Neural progenitor cell (in vitro differentiated cells): Measurements from ENCODE around the gene AHI1. TPM values are rescaled to one million over a fixed set of nuclear protein-coding genes. Genes with fewer than 3 reads are reported as not detected.

Experiments used
- DNase-seq: peaks from one replicate; pipeline ENCODE4 v3.0.0-alpha.2; 2016; ENCODE audit warnings: low spot score
- H2AFZ ChIP-seq: fragments of 200-600 bp; sonication (generic); replicated peaks from 2 replicates; pipeline ENCODE4 v1.6.1; 2016; ENCODE audit warnings: antibody characterized with exemption
- H3F3A ChIP-seq: fragments of 200-600 bp; sonication (generic); 2 replicates; pipeline ENCODE4 v1.6.1; 2016; ENCODE audit warnings: antibody characterized with exemption, low read depth
- H3K27ac ChIP-seq: fragments of 200-600 bp; sonication (generic); 2 replicates; pipeline ENCODE4 v1.5.1; 2016; ENCODE audit warnings: mild to moderate bottlenecking
- H3K27me3 ChIP-seq: fragments of 200-600 bp; sonication (generic); 2 replicates; pipeline ENCODE4 v1.6.1; 2016; ENCODE audit warnings: mild to moderate bottlenecking, moderate library complexity
- H3K36me3 ChIP-seq: fragments of 200-600 bp; sonication (generic); 2 replicates; pipeline ENCODE4 v1.5.1; 2016
- H3K4me1 ChIP-seq: fragments of 200-600 bp; sonication (generic); 2 replicates; pipeline ENCODE4 v1.6.1; 2016; ENCODE audit warnings: mixed run types
- H3K4me2 ChIP-seq: fragments of 200-600 bp; sonication (generic); 2 replicates; pipeline ENCODE4 v1.6.1; 2016
- H3K4me3 ChIP-seq: fragments of 200-600 bp; sonication (generic); 2 replicates; pipeline ENCODE4 v1.5.1; 2016
- H3K79me2 ChIP-seq: fragments of 200-600 bp; sonication (generic); 2 replicates; pipeline ENCODE4 v1.6.1; 2016; ENCODE audit warnings: low read depth
- H3K9ac ChIP-seq: fragments of 200-600 bp; sonication (generic); 2 replicates; pipeline ENCODE4 v1.6.1; 2016
- H3K9me3 ChIP-seq: fragments of 200-600 bp; sonication (generic); 2 replicates; pipeline ENCODE4 v1.5.1; 2016; ENCODE audit warnings: low read depth
- H4K20me1 ChIP-seq: fragments of 200-600 bp; sonication (generic); 2 replicates; pipeline ENCODE4 v1.6.1; 2016; ENCODE audit warnings: low read depth
- H3K27ac Mint-ChIP-seq: 3 replicates; pipeline ENCODE4 v1.8.0; 2021; ENCODE audit warnings: mixed read lengths
- H3K27me3 Mint-ChIP-seq: 2 replicates; pipeline ENCODE4 v1.8.0; 2022; ENCODE audit warnings: low read depth, mild to moderate bottlenecking, inconsistent platforms, moderate library complexity, mixed read lengths; ENCODE audit not compliant: insufficient read depth
- H3K36me3 Mint-ChIP-seq: 3 replicates; pipeline ENCODE4 v1.8.0; 2021; ENCODE audit warnings: mixed read lengths
- H3K4me1 Mint-ChIP-seq: 3 replicates; pipeline ENCODE4 v1.8.0; 2021; ENCODE audit warnings: mixed read lengths
- H3K4me3 Mint-ChIP-seq: 3 replicates; pipeline ENCODE4 v1.8.0; 2021; ENCODE audit warnings: mild to moderate bottlenecking, moderate library complexity, mixed read lengths
- H3K9me3 Mint-ChIP-seq: 3 replicates; pipeline ENCODE4 v1.8.0; 2020; ENCODE audit warnings: mixed read lengths
- EZH2 ChIP-seq: fragments of 200-600 bp; sonication (generic); IDR thresholded peaks from 2 replicates; pipeline ENCODE4 v1.6.1; 2017; ENCODE audit warnings: antibody characterized with exemption, mild to moderate bottlenecking, moderate library complexity
- EZH2phosphoT487 ChIP-seq: fragments of 200-600 bp; sonication (generic); IDR thresholded peaks from 2 replicates; pipeline ENCODE4 v1.6.1; 2017; ENCODE audit warnings: antibody characterized with exemption
- total RNA-seq: library from RNA; depleted of rRNA; stranded (reverse); fragments of >200 nt; gene quantifications from 2 replicates; pipeline ENCODE4 v1.2.3, GENCODE V29; 2015; ENCODE audit warnings: low replicate concordance
- TF ChIP-seq, protein P1 (sequence below): fragments of 200-600 bp; sonication (generic); IDR thresholded peaks from 2 replicates; pipeline ENCODE4 v1.5.1; 2017; ENCODE audit warnings: antibody characterized with exemption, mild to moderate bottlenecking

The AHI1 gene
- total RNA-seq, 1 donor from 2014 or later, result 26.2 TPM

DNA sequence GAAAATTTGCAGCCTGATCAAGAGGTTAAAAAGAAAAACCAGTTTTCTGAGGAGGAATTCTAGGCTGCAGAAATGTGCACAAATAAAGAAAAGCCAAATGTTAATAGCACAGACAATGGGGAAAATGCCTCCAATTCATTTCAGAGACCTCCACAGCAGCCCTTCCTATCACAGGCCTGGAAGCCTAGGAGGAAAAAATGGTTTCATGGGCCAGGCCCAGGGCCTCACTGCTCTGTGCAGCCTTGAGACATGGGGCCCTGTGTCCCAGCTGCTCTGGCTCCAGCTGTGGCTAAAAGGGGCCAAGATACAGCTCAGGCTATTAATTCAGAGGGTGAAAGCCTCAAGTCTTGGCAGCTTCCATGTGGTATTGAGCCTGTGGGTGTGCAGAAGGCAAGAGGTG is 18.9 kb downstream of the AHI1 start:
- Histone ChIP-seq H3F3A (no peaks in the 10 kb centered on the region), H3K4me2 (no peak overlapping the region), H3K4me1 (no peaks in the 10 kb centered on the region), H3K4me3 (no peak overlapping the region), H3K27me3 (no peaks in the 10 kb centered on the region), H2AFZ (no peak overlapping the region), H3K27ac (no peak overlapping the region), H3K9ac (no peak overlapping the region), H3K9me3 (peaks cover 15% of the 10 kb centered on the region), H4K20me1 (no peaks in the 10 kb centered on the region), H3K36me3 (peaks cover 34% of the 10 kb centered on the region), H3K79me2 (no peaks in the 10 kb centered on the region)
- H3K9me3 Mint-ChIP-seq, result peaks cover 48% of the 10 kb centered on the region
- H3K4me1 Mint-ChIP-seq, result no peaks in the 10 kb centered on the region
- DNase-seq, result no peak
- TF ChIP-seq EZH2phosphoT487 (no peak), EZH2 (no peak)
- TF ChIP-seq, protein P1, sequence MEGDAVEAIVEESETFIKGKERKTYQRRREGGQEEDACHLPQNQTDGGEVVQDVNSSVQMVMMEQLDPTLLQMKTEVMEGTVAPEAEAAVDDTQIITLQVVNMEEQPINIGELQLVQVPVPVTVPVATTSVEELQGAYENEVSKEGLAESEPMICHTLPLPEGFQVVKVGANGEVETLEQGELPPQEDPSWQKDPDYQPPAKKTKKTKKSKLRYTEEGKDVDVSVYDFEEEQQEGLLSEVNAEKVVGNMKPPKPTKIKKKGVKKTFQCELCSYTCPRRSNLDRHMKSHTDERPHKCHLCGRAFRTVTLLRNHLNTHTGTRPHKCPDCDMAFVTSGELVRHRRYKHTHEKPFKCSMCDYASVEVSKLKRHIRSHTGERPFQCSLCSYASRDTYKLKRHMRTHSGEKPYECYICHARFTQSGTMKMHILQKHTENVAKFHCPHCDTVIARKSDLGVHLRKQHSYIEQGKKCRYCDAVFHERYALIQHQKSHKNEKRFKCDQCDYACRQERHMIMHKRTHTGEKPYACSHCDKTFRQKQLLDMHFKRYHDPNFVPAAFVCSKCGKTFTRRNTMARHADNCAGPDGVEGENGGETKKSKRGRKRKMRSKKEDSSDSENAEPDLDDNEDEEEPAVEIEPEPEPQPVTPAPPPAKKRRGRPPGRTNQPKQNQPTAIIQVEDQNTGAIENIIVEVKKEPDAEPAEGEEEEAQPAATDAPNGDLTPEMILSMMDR, result no peak
- peaks cover 47% of the 10 kb centered on the region for H3K36me3 Mint-ChIP-seq
- H3K27ac Mint-ChIP-seq, result no peak overlapping the region
- no peak overlapping the region for H3K4me3 Mint-ChIP-seq
- peaks cover 5% of the 10 kb centered on the region for H3K27me3 Mint-ChIP-seq

DNA sequence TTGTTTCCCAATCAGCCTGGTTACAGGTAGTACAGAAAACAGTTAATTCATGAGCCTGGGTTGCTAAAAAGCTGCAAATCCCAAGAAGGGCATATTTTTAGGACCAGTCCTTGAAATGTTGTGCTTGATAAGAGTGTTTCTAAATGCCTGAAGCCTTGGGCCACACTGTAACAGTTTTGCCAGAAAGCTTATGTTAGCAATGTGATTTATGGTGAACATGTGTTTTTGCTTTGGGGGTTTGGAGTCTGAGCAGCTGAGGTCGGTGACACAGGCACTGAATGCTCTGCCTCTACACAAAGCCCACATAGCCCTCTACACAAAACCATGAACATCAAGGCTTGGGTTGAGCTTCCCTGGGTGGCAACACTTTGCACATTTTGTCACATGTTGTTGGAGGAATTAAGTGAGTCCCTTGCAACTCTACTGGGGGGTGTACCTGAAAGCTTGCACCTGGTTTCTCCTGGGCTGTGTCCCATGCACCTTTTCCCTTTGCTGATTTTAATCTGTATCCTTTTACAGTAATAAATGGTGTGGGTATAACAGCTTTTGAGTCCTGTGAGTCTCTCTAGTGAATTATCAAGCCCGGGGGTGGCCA is 22.2 kb downstream of the AHI1 start:
- Histone ChIP-seq H3K79me2 (no peaks in the 10 kb centered on the region), H3K4me3 (no peak overlapping the region), H3F3A (no peaks in the 10 kb centered on the region), H3K4me1 (no peaks in the 10 kb centered on the region), H3K9me3 (no peaks in the 10 kb centered on the region), H2AFZ (no peak overlapping the region), H3K36me3 (peaks cover 10% of the 10 kb centered on the region), H3K4me2 (no peak overlapping the region), H3K9ac (no peak overlapping the region), H3K27me3 (no peaks in the 10 kb centered on the region), H3K27ac (no peak overlapping the region), H4K20me1 (no peaks in the 10 kb centered on the region)
- Mint-ChIP-seq H3K36me3 (peaks cover 38% of the 10 kb centered on the region), H3K9me3 (peaks cover 31% of the 10 kb centered on the region), H3K4me1 (no peaks in the 10 kb centered on the region), H3K27ac (no peak overlapping the region), H3K27me3 (peaks cover 5% of the 10 kb centered on the region), H3K4me3 (no peak overlapping the region)
- TF ChIP-seq EZH2phosphoT487, result no peak
- TF ChIP-seq, protein P1, result no peak
- no peak for TF ChIP-seq EZH2
- DNase-seq, result no peak

DNA sequence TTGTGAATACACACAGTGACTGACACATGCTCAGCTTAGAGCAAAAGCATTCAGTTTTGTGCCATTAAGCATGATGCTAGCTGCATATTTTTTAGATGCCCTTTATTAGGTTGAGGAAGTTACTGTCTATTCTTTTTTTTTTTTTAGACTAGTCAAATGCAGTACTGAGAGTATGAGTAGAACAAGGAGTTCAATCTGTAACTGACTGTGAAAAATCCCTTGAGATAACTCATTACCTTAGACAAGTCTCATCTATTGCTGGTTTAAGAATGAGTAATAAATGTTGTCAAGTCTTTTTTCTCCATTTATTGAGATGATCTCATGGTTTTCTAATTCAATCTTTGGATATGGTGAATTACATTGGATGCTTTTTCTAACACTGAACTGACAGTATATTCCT is 23.2 kb downstream of the AHI1 start:
- no peaks in the 10 kb centered on the region for H3K36me3 ChIP-seq
- H3F3A ChIP-seq, result no peaks in the 10 kb centered on the region
- no peaks in the 10 kb centered on the region for H3K4me1 ChIP-seq
- Mint-ChIP-seq H3K27me3 (peaks cover 3% of the 10 kb centered on the region), H3K4me1 (no peaks in the 10 kb centered on the region), H3K36me3 (peaks cover 34% of the 10 kb centered on the region), H3K27ac (no peak overlapping the region), H3K4me3 (no peak overlapping the region), H3K9me3 (peaks cover 21% of the 10 kb centered on the region)
- H3K79me2 ChIP-seq, result no peaks in the 10 kb centered on the region
- no peak for DNase-seq
- H3K4me3 ChIP-seq, result no peak overlapping the region
- no peaks in the 10 kb centered on the region for H3K9me3 ChIP-seq
- TF ChIP-seq EZH2 (no peak), EZH2phosphoT487 (no peak)
- TF ChIP-seq, protein P1, result no peak
- H3K27ac ChIP-seq, result no peak overlapping the region
- H3K27me3 ChIP-seq, result no peaks in the 10 kb centered on the region
- no peak overlapping the region for H2AFZ ChIP-seq
- no peak overlapping the region for H3K4me2 ChIP-seq
- H4K20me1 ChIP-seq, result no peaks in the 10 kb centered on the region
- no peak overlapping the region for H3K9ac ChIP-seq
